ENCODE measurements around the gene MYBBP1A.

MYBBP1A gene

DNA sequence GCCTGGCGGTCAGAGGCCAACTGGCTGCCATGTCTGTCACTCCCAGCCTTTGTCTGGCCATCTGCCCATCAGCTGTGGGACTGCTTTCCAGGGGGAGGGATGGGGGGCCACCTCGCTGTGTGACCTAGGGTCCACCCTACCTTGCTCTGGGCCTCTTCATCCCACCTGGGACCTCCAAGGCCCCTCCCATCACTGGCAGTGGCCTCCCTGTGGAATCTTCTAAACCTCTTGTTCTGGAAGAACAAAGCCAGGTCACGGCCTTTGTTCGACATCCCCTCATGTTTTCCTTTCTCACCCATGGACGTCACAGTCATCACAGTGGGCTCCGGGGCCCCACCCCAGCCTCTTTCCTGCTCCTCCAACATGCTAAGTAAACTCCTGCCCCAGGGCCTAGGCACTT, 32.5 kb downstream of the MYBBP1A start:
- no peak for TF ChIP-seq GATA3 (IDR thresholded peaks at IDR 0.05; ENCODE audit: low read depth, low read length)
- TF ChIP-seq GATA2 (IDR thresholded peaks at IDR 0.05; ENCODE audit: low read depth, low read length), result no peak

DNA sequence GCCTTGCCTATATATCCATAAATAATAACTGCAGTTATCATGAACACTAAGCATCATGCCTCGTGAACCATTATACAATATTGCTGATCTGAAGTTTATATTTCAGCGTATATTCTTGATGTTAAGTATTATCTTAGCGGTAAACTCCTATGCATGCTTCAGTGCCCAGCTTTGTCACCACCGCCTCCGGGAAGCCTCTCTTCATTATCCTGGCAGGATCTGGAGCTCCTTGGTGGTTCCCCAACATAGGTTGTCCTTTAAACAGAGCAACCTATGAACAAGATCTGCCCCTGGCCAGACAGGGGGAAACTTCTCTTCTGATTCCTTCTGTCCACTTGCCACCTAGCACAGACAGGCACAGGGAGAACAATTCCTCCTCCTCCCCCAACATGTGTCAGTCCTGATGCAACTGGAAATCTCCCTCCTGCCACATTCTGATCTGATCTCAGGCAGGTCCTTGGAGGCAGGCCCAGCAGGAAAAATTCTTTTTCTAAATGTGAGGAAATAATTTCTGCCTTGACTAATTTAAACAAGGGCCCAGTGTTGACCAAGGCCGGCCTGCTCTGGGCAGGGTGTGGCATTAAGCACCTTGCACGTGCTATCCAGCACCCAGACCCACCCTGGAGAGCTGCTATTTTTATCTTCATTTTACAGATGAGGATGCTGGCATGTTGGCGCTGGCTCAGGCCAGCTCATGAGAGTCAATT, 34.1 kb downstream of the MYBBP1A start:
- TF ChIP-seq GATA2 (IDR thresholded peaks at IDR 0.05; ENCODE audit: low read depth, low read length) (no peak), GATA3 (IDR thresholded peaks at IDR 0.05; ENCODE audit: low read depth, low read length) (no peak)

DNA sequence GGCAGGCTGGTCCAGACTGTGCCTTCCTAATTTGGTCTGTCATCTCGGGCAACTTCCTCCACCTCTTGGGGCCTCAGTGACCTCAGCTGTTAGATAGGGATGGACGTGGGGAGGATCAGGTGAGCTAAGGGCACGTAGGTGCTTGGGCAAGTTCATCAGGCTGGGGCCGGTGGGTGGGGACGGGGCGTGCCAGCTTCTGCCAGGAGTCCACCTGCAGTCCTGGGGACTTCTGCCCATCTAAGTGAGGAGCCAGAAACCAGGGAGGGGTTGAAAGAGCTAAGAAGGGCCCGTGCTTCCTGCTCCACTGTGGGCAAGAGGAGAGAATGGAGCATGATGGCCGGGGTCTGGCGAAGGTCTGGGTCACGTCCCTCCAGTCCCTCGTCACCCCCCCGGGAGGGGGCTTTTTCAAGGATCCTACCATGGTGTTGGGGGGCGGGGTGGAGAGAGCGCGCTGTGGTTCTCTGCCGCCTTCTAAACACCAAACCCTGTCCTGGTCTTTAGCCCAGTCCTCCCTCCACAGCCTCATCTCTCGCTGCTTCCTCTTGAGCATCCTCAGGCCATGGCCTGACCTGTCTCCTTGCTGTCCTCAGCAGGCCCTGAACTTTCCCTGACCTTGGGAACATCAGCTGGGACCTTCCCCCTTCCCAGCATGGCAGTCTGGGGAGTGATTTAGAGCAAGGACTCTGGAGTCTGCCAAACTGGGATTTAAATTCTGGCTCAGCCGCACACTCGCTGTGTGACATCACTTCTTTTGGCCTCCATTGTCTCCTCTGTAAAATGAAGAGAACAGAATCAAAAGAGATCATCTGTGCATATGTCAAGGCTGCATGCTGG, 34.9 kb downstream of the MYBBP1A start:
- TF ChIP-seq GATA2 (IDR thresholded peaks at IDR 0.05; ENCODE audit: low read depth, low read length), result no peak

DNA sequence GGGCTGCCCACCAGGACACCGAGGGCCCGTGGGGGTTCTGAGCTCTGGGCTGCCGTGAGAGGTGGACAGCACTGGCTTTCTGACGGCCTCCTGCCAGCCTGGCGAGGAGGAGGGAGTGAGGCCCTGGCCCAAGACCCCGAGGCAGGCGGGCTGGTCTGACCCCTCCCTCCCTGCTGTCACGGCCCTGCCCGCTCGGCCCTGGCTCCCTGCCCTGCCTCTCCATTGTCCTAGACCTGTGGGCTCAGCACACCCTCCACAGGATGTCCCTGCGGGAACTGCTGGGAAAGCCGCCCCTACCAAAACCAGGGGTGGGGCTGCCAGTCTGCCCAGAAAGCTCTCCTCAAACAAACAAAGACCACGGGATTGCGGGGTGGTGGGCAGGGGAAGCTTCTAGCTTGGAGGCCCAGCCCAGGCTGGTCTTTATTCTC, 35.8 kb downstream of the MYBBP1A start:
- no peak for TF ChIP-seq GATA3 (IDR thresholded peaks at IDR 0.05; ENCODE audit: low read depth, low read length)
- TF ChIP-seq GATA2 (IDR thresholded peaks at IDR 0.05; ENCODE audit: low read depth, low read length), result no peak

DNA sequence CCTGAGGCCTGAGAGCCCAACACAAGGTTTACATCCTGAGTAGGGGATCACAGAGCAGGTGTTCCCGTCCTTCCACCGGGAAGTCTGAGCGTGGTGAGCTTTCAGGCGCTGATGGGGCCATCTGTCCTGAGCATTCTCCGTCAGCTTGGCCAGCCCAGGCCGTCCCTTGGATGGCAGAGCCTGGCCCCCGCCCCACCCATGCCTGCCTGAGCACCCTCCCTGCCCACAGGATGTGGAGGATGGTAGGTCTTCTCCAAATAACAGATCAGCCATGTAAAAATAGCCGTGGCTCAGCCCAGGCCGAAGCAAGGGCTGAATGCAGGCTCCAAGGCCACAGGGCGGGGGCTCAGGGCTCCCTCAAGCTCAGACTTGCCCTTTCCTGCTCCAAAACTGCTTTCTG, 36.3 kb downstream of the MYBBP1A start:
- no peak for TF ChIP-seq GATA2 (IDR thresholded peaks at IDR 0.05; ENCODE audit: low read depth, low read length)
- no peak for TF ChIP-seq GATA3 (IDR thresholded peaks at IDR 0.05; ENCODE audit: low read depth, low read length)

DNA sequence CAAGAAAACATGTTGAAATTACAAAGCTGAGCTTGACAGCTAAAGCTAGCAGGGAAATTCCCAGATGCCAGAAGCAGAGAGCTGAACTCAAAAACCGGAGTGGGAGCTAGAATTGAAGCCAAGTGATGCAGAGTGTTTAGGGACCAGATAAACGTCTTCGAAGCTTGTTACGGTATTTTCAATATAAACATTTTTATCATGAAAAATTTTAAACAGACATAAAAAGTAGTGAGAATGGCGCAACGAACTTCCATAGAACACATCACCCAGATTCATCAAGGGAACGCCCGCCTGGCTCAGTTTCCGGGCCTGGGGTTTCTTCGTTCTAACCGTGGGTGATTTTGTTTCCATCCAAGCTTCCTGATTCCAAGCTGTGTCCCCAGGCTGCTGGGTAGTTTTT, 38.4 kb downstream of the MYBBP1A start:
- TF ChIP-seq GATA3 (IDR thresholded peaks at IDR 0.05; ENCODE audit: low read depth, low read length) (no peak), GATA2 (IDR thresholded peaks at IDR 0.05; ENCODE audit: low read depth, low read length) (no peak)

DNA sequence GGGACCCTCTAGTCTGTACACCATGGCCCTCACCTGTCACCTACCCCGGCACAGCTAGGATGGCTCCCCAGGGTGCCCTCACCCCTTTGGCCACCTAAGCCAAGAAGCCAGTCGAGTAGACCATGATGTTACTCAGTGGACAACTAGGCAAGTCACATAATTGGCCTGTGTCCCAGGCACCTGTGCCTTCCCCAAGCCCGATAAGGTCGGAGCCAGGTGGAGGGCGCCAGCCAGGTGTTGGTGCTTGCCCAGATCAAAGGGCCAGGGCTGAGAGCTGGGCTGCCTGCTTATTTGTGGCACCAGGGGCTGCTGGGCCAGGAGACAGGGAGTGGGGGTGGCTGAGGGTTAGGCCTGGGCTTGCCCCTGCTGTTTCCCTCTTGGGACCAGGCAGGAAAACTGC, 39.7 kb downstream of the MYBBP1A start:
- TF ChIP-seq GATA2 (IDR thresholded peaks at IDR 0.05; ENCODE audit: low read depth, low read length) (no peak), GATA3 (IDR thresholded peaks at IDR 0.05; ENCODE audit: low read depth, low read length) (no peak)

DNA sequence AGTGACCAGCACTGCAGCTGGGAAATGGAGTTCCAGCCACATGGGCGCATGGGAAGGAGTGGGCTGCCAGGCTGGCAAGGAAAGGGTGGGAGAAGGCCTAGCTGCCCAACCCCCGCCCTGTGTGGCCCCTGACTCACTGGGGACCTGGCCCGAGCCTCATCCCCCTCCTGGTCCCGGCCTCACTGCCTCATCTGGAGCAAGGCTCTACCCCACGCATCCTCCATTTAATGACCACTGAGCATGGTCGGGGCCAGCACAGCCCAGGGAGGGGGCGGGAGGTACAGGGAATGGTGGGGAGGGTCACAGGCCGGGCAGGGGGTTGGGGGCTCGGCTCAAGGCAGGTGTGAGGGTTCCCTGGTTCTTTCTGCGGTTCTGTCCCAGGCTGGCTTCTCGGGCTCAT, 40.4 kb downstream of the MYBBP1A start:
- no peak for TF ChIP-seq GATA3 (IDR thresholded peaks at IDR 0.05; ENCODE audit: low read depth, low read length)
- TF ChIP-seq GATA2 (IDR thresholded peaks at IDR 0.05; ENCODE audit: low read depth, low read length), result no peak

DNA sequence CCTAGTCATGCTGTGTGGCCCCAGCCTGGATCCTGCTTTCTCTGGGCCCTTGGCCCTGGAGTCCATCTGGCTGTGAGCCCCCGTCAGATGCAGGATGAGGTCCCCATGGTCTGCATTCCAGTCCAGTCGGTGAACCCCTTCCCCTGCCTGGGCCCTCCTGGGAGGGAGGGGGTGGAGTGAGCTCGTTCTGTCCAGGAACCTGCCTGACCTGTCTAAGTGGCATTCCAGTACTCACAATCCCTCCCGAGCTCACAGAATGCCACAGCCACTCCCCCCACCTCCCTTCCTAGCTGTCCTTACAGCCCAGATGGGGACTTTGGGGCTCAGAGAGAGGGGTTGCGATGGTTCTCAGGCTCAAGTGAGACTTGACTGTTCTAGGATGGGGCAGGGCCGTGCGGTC, 41.0 kb downstream of the MYBBP1A start:
- no peak for TF ChIP-seq GATA3 (IDR thresholded peaks at IDR 0.05; ENCODE audit: low read depth, low read length)
- TF ChIP-seq GATA2 (IDR thresholded peaks at IDR 0.05; ENCODE audit: low read depth, low read length), result no peak

DNA sequence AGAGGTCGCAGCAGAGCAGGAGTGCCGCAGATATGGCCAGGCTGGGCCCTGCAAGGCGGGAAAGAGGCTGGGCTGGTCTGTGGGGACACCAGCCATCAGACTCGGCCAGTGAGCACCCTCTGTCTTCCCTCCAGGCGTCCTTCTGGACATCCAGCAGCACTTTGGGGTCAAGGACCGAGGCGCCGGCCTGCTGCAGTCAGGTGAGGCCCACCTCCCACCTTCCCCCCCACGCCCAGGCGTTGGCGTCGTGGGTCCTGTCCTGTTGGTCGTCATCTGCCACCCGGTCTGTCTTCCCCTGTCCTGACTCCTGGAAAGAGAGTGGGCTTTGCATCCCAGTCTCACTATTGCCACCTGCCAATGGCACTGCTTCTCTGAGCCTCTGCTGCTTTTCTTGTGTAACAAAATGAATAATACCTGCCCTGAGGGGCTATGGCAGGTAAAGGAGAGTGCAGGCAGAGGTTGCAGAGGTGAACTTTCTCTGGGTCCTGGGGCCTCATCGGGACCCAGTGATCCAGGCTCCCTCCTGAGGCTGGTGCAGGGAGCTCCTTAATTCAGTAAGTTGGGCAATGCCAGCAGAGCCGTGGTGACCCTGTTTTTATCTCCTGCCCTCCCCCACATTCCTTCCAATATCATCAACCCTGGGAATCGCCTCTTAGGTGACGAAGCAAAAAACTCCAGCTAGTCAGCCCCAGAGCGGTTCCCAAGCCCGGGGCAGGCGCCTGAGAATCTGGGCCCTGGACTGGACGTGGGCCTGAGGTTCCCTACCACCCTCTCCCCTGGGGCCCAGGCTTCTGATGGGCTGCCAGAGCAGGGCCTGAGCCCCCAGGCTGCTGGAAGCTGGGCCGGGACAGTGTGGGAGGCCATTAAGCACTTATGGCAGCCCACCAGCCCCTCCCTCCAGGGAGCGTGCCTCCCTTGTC, 41.8 kb downstream of the MYBBP1A start:
- no peak for TF ChIP-seq GATA2 (IDR thresholded peaks at IDR 0.05; ENCODE audit: low read depth, low read length)
- TF ChIP-seq GATA3 (IDR thresholded peaks at IDR 0.05; ENCODE audit: low read depth, low read length), result no peak

DNA sequence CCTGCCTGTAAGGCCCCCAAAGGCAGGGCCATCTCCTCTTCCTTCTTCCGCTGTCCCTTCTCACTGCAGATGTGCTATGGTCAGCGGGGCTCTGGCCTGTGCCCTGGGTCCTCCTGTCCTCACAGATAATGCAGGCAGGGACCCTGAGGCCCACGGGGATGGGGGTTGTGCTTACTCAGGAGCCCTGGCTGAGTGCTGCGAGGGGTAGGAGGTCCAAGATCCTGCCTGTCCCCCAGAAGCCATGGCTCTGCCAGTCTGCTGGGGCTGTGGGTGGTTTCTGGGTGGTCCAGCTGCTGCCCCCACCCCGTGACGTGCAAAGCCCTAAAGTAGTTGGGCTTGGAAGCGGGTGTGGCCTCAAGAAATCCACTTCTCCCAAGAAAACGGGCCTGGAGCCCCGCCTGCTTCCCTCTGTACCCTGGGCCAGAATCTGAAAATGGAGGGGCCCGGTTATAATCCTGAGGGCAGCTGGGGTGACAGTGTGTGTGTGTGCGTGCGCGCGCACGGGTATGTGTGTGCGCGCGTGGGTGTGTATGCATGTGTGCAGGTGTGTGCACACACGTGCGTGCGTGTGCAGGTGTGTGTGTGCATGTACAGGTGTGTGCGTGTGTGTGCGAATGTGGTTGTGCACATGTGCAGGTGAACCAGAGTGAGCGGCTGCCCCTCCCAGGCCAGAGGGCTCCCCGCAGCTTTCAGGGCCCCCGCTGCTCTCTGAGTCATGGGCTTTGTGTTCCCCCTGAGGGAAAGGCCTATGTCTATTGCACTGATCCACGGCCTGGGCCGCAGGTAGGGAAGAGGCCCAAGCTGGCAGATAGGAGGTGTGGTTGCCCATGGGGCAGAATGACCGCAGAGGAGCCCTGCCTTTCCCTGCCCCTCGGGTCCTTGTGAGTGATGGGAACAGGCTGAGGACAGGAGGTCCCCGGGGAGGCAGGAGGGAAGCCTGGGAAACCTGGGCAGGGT, 42.8 kb downstream of the MYBBP1A start:
- TF ChIP-seq GATA3 (IDR thresholded peaks at IDR 0.05; ENCODE audit: low read depth, low read length), result no peak
- no peak for TF ChIP-seq GATA2 (IDR thresholded peaks at IDR 0.05; ENCODE audit: low read depth, low read length)

DNA sequence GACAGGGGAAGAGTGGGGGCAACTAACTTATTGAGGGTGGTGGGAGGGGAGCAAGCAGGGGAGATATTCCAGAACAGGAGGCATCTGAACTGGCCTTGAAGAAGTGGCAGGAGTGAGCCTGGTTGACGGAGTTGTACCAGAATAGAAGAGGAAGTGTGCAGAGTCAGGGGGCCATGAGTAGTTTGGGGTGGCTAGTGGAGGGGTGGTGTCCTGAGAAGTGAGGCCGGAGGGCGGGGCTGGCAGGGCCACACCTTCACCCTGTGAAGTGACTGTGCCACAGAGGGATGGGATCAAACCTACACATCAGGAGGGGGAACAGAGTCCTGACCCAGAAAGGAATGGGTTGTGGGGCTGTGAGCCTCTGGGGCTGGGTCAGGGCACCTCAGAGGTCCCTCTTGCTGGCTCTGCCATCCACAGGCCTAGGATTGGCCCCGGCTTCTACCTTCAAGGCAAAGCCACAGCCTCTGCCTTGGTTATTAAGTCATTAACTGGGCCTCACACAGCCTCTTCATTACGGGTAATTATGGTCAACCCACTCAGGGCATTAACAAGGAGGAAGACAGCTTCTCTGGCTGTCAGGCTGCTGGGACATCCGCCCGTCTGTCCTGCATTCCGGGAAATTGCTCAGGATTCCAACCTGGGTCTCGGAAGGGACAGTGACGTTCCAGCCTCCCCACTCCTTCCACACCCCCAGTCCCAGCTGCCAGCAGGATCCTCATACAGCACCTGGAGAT, 43.8 kb downstream of the MYBBP1A start:
- no peak for TF ChIP-seq GATA2 (IDR thresholded peaks at IDR 0.05; ENCODE audit: low read depth, low read length)
- TF ChIP-seq GATA3 (IDR thresholded peaks at IDR 0.05; ENCODE audit: low read depth, low read length), result no peak

DNA sequence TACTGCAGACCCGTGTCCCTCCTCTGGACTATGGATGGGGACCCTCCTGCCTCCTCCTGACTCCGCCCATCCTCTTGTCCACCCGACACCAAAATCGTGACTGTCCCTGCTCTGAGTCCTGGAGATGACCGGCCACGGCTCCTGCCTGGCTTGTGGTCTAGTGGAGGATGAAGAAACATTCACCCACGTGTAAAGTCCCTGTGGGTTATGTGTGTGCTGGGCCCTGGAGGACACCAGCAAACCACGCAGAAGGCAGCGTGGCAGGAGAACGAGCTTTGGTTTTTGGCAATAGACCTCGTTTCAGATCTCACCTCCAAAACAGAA, 44.6 kb downstream of the MYBBP1A start:
- TF ChIP-seq GATA3 (IDR thresholded peaks at IDR 0.05; ENCODE audit: low read depth, low read length) (no peak), GATA2 (IDR thresholded peaks at IDR 0.05; ENCODE audit: low read depth, low read length) (no peak)

All from SH-SY5Y (cell line).